ENCODE results near the gene CREG1.
"Not testable (repeated sequence)": the region's sequence is repeated elsewhere in the genome, so short reads cannot be mapped to it uniquely, and the experiment has no call there.

Gene CREG1

DNA sequence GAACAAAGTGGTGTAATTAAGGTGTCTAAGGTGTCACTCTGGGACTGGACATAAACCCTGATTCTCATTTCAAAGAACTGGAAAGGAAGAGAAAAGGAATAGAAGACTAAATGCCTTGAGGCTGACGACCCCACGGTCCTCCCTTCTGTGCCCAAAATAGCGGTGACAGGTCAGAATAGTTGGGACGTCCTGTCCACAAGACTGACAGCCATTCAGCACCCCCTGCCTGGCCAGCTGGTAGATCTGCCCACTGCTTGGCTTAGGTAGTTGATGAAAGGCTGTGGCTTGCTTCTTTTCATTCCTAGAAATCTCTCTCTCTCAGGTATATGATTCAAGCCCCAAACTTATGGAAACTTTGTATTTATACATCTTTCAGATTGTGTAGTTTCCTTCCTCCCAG lies 26.4 kb upstream of the CREG1 start:
- TF ChIP-seq, protein P1, sequence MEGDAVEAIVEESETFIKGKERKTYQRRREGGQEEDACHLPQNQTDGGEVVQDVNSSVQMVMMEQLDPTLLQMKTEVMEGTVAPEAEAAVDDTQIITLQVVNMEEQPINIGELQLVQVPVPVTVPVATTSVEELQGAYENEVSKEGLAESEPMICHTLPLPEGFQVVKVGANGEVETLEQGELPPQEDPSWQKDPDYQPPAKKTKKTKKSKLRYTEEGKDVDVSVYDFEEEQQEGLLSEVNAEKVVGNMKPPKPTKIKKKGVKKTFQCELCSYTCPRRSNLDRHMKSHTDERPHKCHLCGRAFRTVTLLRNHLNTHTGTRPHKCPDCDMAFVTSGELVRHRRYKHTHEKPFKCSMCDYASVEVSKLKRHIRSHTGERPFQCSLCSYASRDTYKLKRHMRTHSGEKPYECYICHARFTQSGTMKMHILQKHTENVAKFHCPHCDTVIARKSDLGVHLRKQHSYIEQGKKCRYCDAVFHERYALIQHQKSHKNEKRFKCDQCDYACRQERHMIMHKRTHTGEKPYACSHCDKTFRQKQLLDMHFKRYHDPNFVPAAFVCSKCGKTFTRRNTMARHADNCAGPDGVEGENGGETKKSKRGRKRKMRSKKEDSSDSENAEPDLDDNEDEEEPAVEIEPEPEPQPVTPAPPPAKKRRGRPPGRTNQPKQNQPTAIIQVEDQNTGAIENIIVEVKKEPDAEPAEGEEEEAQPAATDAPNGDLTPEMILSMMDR (IDR thresholded peaks at IDR 0.05; ENCODE audit: low read depth, low read length), result no peak
- no peak overlapping the region for H3K4me3 ChIP-seq (replicated peaks in 1 of 2; ENCODE audit: low read depth in 2 of 2, low read length in 2 of 2)
- no peak for DNase-seq (ENCODE audit: low read depth in 2 of 2)

GRCh38 chr1:167578939-167579521 lies 25.5 kb upstream of the CREG1 start:
- TF ChIP-seq, protein P1 (IDR thresholded peaks at IDR 0.05; ENCODE audit: low read depth, low read length), result no peak
- DNase-seq (ENCODE audit: low read depth in 2 of 2), result no peak
- no peak overlapping the region for H3K4me3 ChIP-seq (replicated peaks in 1 of 2; ENCODE audit: low read depth in 2 of 2, low read length in 2 of 2)

GRCh38 chr1:167575649-167576048 lies 22.1 kb upstream of the CREG1 start:
- TF ChIP-seq, protein P1 (IDR thresholded peaks at IDR 0.05; ENCODE audit: low read depth, low read length), result no peak
- no peak overlapping the region for H3K4me3 ChIP-seq (replicated peaks in 1 of 2; ENCODE audit: low read depth in 2 of 2, low read length in 2 of 2)
- no peak for DNase-seq (ENCODE audit: low read depth in 2 of 2)

DNA sequence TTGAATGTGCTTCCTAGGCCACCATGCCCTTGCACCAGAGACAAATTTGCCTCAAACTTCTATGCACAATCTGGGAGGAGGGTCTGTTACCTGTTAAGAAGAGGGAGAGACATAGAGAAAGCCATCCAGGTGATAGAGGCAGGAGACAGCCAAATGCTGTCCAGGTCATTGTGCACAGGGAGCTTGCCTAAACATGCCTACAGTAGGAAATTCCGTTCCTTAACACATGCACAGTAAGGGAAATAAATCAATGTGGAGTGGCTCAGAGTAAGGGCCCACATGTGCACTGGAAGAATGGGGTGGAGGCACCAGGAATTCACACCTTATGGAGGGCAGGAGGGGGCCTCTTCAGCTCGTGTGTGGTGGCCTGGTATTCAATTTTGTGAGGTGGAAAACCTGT lies 19.5 kb upstream of the CREG1 start:
- TF ChIP-seq, protein P1 (IDR thresholded peaks at IDR 0.05; ENCODE audit: low read depth, low read length), result no peak
- no peak for DNase-seq (ENCODE audit: low read depth in 2 of 2)
- H3K4me3 ChIP-seq (replicated peaks in 1 of 2; ENCODE audit: low read depth in 2 of 2, low read length in 2 of 2), result no peak overlapping the region

GRCh38 chr1:167570712-167571111 lies 17.1 kb upstream of the CREG1 start:
- H3K4me3 ChIP-seq (replicated peaks in 1 of 2; ENCODE audit: low read depth in 2 of 2, low read length in 2 of 2); DNase-seq (ENCODE audit: low read depth in 2 of 2): not testable (repeated sequence)

GRCh38 chr1:167567663-167568062 lies 14.1 kb upstream of the CREG1 start:
- no peak overlapping the region for H3K4me3 ChIP-seq (replicated peaks in 1 of 2; ENCODE audit: low read depth in 2 of 2, low read length in 2 of 2)
- DNase-seq (ENCODE audit: low read depth in 2 of 2), result no peak
- TF ChIP-seq, protein P1 (IDR thresholded peaks at IDR 0.05; ENCODE audit: low read depth, low read length), result no peak

GRCh38 chr1:167566766-167567165 lies 13.2 kb upstream of the CREG1 start:
- TF ChIP-seq, protein P1 (IDR thresholded peaks at IDR 0.05; ENCODE audit: low read depth, low read length), result no peak
- H3K4me3 ChIP-seq (replicated peaks in 1 of 2; ENCODE audit: low read depth in 2 of 2, low read length in 2 of 2), result no peak overlapping the region
- DNase-seq (ENCODE audit: low read depth in 2 of 2), result no peak
